ENCODE data around the gene SMARCD2.

Gene SMARCD2

DNA sequence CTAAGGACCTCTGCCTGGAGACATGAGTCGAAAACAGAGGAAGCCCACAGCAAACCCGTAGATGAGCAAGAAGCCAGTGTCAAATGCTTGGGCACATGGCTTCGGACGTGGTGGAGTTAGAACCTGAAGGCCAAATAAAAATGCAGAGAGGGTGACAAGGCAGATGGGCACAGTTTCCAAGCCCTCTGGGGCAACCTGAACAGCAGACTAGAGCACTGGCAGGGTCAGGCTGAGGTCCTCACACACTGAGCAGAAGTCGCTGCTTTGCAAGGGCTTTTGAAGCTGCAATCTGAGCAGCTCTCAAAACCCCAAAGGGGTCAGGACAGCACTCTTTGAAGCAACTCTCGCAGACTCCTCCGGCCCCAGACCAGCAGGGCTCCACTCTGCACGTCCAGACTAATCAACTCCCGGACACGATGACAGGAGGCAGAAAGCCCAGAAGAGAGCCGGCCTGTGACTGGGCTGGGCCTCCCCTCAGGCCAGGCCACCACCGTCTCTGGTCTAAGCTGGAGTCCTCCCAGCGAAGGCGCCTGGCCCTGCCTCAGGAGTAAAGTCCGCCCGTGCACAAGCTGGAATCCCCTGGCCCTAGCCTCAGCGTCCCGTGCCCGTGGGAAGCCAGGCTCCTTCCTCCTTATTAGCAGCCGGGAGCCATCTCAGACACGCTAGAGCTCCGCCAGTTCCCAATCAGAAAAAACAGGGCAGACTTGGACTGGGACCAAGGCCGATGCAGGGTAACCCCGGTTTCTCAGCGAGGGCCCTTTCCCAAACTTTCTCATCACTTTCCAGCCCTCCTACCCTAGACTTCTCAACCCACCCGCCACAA is 924 bp downstream of the SMARCD2 start:
- no peak for DNase-seq (ENCODE audit: low read depth)

DNA sequence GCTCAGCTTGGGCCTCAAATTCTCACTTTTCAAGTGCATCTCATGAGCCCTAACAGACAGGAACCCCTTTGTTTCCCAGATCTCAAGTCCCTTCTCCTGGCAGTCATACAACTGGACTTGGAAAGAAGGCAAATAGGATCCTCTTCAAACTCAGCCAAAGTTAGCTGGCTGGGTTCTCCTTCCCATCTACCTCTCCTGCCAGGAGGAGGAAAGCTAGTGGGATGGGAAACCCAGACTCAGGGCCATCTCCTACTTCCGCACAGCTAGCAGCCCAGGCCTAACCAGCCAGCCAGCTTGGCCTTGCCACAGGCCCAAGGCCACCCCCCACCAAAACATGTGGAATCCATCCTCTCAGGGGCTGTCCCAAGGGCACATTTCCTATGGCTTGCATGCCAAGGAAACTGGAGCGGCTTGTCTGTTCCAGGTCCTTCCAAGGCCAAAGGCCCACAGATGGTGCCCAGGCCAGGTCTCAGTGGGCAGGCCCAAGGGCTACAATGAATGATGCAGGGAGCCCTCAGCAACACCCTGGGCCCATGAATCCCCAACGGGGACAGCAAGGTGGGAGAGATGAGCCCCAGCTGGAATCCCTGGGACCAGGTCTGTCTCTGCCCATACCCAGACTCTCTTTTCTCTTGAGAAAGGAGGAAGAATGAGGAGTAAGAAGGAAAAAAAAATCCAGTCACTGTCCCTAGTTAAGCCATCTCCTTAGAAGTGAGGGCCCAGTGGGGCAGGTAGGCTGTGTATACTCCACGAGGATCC is 1.7 kb downstream of the SMARCD2 start:
- H3K4me3 ChIP-seq (ENCODE audit: low read length), result peak overlapping the region; percentile 88
- TF ChIP-seq, protein P1, sequence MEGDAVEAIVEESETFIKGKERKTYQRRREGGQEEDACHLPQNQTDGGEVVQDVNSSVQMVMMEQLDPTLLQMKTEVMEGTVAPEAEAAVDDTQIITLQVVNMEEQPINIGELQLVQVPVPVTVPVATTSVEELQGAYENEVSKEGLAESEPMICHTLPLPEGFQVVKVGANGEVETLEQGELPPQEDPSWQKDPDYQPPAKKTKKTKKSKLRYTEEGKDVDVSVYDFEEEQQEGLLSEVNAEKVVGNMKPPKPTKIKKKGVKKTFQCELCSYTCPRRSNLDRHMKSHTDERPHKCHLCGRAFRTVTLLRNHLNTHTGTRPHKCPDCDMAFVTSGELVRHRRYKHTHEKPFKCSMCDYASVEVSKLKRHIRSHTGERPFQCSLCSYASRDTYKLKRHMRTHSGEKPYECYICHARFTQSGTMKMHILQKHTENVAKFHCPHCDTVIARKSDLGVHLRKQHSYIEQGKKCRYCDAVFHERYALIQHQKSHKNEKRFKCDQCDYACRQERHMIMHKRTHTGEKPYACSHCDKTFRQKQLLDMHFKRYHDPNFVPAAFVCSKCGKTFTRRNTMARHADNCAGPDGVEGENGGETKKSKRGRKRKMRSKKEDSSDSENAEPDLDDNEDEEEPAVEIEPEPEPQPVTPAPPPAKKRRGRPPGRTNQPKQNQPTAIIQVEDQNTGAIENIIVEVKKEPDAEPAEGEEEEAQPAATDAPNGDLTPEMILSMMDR (conservative IDR thresholded peaks at IDR 0.05; ENCODE audit: low read depth, low read length), result no peak
- no peak for DNase-seq (ENCODE audit: low read depth)

More for the DNA sequence above, 924 bp downstream of the SMARCD2 start:
- peak overlapping the region; percentile 88 for H3K4me3 ChIP-seq (ENCODE audit: low read length)
- TF ChIP-seq, protein P1 (conservative IDR thresholded peaks at IDR 0.05; ENCODE audit: low read depth, low read length), result no peak

DNA sequence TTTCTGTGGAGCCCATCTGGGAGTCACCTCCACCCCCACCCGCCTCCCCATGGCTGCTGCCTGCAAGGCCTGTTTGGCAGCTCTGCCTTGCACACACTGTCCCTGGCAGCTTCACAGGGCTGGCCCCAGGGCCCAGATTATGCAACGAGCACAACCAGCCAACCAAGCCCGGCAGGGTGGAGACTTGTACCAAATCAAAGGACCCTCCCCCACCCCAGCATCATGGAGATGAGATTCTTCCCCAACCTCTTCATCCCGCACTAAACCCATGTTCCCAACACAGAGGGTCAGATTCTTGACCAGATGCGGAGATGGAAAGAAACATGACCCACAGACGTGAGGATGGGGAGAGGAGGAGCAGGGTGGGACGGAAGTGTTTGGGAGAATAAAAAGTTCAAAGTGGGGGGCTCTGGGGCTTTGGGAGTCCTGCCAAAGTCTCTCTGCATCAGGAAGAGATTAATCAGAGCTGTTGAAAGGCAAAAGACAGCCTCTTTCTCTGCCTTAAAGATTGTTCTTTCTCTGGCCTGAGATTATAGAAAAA is 3.8 kb downstream of the SMARCD2 start:
- TF ChIP-seq, protein P1 (conservative IDR thresholded peaks at IDR 0.05; ENCODE audit: low read depth, low read length), result no peak
- peak; percentile 35 for DNase-seq (ENCODE audit: low read depth)
- no peak overlapping the region for H3K4me3 ChIP-seq (ENCODE audit: low read length)

DNA sequence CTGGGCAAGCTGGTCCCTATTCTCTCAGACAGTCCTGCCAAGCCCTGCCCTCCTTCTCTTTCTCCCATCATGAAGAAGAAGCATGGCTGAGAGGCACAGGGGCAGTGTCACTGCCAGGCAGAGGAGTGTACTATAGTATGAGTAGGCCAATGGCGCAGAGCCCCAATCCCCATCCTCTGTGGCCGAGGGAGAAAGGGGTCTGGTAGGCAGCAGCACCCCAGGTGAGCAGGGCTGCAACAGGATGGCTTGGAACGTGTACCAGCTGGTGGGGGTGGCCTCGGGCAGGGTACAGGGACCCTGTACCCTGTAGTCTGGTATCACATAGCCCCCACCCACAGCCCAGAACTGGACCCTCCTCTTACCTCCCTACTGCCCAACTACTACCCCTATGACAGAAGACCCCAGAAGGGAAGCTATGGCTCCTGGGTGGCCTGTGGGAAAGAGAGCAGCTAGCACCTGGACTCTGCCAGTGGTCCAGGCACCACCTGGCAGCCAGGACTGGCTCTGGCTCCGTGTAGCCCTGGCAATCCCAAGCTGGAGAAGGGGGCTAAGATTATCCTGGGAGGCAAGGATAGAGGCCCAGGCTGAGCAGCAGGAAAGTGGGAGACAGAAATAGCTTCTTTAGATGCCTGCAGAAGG is 4.4 kb downstream of the SMARCD2 start:
- no peak for DNase-seq (ENCODE audit: low read depth)
- TF ChIP-seq, protein P1 (conservative IDR thresholded peaks at IDR 0.05; ENCODE audit: low read depth, low read length), result no peak
- no peak overlapping the region for H3K4me3 ChIP-seq (ENCODE audit: low read length)

DNA sequence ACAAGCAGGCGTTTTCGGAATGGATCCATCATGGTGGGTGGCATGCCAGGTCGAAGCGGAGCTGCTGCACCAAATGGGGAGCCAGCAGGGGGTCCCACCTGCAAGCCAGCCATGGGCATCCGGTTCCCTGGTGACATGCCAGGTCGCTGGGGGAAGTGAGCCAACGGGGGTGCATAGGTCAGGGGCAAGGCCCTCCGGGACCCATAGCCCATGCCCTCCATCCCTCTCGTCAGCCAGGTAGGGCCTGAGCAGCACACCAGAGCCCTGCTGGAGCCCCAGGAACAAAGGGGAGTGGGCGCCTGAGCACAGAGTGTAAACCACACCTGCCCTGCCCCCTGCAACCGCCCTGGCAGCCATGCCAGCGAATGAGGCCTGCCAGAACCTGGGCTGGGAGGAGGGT is 5.0 kb downstream of the SMARCD2 start:
- TF ChIP-seq, protein P1 (conservative IDR thresholded peaks at IDR 0.05; ENCODE audit: low read depth, low read length), result no peak
- H3K4me3 ChIP-seq (ENCODE audit: low read length), result no peak overlapping the region
- no peak for DNase-seq (ENCODE audit: low read depth)

DNA sequence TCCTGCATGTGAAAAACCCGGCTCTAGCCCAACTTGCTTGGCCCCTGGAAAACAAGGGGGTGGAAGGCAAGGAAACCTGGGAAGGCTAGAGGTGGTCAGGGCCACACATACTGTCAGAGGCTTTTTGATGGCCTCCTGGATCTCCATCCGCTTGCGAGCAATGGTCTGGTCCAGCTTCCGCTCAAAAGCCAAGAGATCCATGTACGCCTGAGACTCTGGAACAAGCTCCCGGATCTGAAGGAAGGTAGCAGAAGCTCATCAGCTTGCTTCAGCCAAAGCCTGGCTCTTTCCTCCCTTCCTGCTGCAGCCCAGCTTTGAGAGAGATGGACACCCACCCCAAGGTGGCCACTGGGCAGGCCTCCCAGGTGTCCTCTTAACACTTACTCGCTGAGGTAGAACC is 5.7 kb downstream of the SMARCD2 start:
- H3K4me3 ChIP-seq (ENCODE audit: low read length), result no peak overlapping the region
- DNase-seq (ENCODE audit: low read depth), result no peak
- TF ChIP-seq, protein P1 (conservative IDR thresholded peaks at IDR 0.05; ENCODE audit: low read depth, low read length), result no peak

All from retinal pigment epithelial cell (primary cell).